Mucosa of stomach (tissue), 1 donor: ENCODE measurements around the gene ADARB2.

Source experiments
- H3K27me3 ChIP-seq: one replicate; pipeline ENCODE4 v1.7.0; 2013; ENCODE audit warnings: mild to moderate bottlenecking, low read length; ENCODE audit not compliant: control insufficient read depth, insufficient read depth
- H3K36me3 ChIP-seq: one replicate; pipeline ENCODE4 v1.7.0; 2013; ENCODE audit warnings: low read length; ENCODE audit not compliant: control insufficient read depth, insufficient read depth
- H3K4me1 ChIP-seq: one replicate; pipeline ENCODE4 v1.7.0; 2013; ENCODE audit warnings: mild to moderate bottlenecking, low read length; ENCODE audit not compliant: control insufficient read depth, insufficient read depth
- H3K4me3 ChIP-seq: one replicate; pipeline ENCODE4 v1.7.0; 2013; ENCODE audit warnings: low read length
- H3K9ac ChIP-seq: one replicate; pipeline ENCODE4 v1.7.0; 2013; ENCODE audit warnings: mild to moderate bottlenecking, low read length, moderate library complexity
- H3K9me3 ChIP-seq: one replicate; pipeline ENCODE4 v1.7.0; 2013; ENCODE audit warnings: mild to moderate bottlenecking, low read length, moderate library complexity; ENCODE audit not compliant: control insufficient read depth
- donor health status: Pancreatic carcinoma.

The ADARB2 gene

DNA sequence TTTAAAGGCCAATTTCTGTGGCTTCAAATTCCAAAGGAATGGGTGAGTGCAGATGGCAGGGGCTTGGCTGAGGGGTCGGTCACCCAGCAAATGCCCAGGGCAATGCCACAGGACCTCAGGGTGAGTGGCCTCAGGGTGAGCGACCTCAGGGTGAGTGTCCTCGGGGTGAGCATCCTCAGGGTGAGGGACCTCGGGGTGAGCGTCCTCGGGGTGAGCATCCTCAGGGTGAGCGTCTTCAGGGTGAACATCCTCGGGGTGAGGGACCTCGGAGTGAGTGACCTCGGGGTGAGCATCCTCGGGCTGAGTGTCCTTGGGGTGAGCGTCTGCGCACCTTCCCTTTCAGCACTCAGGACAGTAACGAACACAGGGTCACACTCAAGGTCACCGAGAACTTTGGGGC is 59.2 kb downstream of the ADARB2 start:
- Histone ChIP-seq H3K27me3 (no peaks in the 10 kb centered on the region), H3K4me3 (no peak overlapping the region), H3K4me1 (no peaks in the 10 kb centered on the region), H3K9ac (no peak overlapping the region), H3K9me3 (no peaks in the 10 kb centered on the region), H3K36me3 (no peaks in the 10 kb centered on the region)

DNA sequence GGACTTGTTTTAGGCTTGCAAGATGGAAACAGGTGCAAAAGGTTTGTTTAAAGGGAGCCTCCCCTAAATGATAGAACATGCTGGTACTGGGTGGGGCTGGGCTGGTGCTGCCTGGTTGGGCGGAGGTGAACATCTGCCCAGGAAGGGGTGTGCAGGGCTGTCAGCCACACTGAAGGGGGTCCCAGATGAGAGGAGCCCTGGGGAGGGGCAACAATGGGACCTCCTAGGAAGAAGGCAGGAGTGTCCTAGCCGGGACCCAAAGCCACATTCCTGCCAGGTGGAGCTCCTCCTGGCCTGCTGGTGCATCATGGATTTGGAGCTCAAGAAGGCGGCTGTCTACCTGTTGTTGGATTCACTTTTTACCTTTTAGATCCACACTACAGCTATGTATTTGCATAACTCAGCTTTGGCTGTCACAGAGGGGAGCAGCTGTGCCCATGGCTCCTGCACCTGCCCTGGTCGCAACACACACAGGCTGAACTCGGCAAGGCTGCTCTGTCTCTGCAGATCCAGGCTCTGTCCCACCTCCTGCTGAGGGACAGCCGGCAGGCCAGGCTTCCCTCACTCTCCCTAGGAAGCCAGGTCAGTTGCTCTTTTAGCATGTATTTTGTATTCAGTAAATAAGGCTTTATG is 59.9 kb downstream of the ADARB2 start:
- H3K4me3 ChIP-seq = no peak overlapping the region
- no peaks in the 10 kb centered on the region for H3K9me3 ChIP-seq
- no peak overlapping the region for H3K9ac ChIP-seq
- H3K36me3 ChIP-seq = no peaks in the 10 kb centered on the region
- no peaks in the 10 kb centered on the region for H3K4me1 ChIP-seq
- H3K27me3 ChIP-seq = no peaks in the 10 kb centered on the region

DNA sequence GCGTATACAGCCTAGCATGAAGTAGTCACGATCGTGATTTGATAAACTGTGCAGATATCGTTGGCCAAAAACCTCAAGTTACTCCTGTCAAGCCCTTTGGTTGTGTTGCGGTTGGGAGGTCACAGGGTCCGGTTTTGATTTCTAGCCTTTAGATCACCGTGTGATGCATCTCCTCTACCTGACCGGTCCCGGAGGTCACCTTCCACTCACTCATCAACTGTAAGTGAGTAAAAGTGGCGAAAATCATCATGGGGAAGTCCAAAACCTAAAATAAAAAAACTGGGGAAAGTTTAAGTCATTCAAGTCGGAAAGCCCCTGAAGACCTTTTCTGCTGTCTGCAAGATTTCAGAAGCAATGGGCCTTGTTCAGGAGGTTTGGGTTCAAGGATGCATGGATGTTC is 62.8 kb downstream of the ADARB2 start:
- no peaks in the 10 kb centered on the region for H3K27me3 ChIP-seq
- H3K9me3 ChIP-seq = no peaks in the 10 kb centered on the region

DNA sequence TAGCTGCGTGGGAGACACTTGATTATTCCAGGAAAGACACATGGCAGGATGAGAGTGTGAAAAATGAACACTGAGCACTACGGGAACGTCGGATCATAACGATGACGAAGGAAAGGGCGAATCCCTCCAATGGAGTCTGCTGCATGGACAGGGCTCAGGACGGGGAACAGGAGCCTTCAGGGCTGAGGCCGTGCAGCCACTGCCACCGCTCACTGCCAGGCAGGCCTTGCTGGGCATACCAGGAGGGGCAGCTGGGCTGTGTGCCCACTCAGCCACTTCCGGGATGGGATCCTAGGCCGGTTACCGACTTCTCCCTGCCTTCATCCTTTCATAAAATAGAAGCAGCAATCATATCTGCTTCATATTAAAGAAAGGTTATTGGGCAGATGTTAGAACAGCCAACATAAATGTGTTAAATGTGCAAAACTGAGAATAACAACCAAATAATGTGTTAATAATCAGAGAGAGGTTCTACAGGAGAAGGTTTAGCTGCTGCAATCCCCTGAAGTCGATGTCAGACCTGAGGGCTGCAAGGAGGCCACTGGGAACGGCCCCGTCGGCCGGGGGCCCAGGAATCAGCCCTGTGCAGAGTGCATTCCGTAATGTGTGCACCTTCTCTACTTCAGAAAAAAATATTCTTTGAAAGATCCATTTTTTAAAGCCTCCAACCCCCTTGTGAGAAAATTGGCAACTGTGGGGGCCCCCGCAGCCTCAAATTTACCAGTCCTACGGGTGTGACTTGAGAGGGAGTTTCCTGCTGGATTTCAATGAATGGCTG is 63.6 kb downstream of the ADARB2 start:
- Histone ChIP-seq H3K36me3 (no peaks in the 10 kb centered on the region), H3K9ac (no peak overlapping the region), H3K9me3 (no peaks in the 10 kb centered on the region), H3K27me3 (no peaks in the 10 kb centered on the region), H3K4me3 (no peak overlapping the region), H3K4me1 (no peaks in the 10 kb centered on the region)

More for the DNA sequence above, 62.8 kb downstream of the ADARB2 start:
- H3K36me3 ChIP-seq = no peaks in the 10 kb centered on the region
- no peaks in the 10 kb centered on the region for H3K4me1 ChIP-seq
- H3K4me3 ChIP-seq = no peak overlapping the region
- no peak overlapping the region for H3K9ac ChIP-seq

DNA sequence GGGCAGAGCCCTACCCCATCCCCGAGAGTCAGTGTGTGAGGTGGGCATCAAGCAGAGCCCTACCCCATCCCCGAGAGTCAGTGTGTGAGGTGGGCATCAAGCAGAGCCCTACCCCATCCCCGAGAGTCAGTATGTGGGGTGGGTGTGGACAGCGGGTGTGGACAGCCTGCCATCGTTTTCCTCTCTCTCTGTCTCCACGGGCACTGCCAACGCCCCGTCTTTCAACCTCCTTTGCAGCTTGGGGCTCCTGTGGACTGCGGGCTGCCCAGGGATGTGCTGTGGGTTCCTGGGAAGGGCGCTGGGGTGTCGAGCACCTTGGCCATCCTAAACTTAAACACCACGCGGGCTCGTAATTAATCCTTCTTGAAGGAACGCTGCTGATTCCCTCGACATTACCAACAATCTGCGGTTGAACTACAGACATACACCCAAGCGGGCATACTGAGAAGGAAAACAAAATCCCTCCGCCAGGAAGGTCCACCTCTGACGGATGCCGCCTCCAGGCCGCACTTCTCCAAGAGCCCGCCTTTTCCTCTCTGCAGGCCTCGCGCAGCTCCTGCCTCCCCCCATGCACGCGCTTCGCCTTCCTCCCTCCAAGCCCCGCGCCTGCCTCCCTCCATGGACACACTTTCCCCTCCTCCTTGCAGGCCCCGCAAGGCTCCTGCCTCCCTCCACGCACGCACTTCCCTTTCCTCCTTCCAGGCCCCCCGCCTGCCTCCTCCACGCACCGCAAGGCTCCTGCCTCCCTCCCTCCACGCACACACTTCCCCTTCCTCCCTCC is 65.1 kb downstream of the ADARB2 start:
- no peaks in the 10 kb centered on the region for H3K27me3 ChIP-seq
- H3K9me3 ChIP-seq = no peaks in the 10 kb centered on the region
- H3K4me3 ChIP-seq = no peak overlapping the region
- no peak overlapping the region for H3K9ac ChIP-seq
- no peaks in the 10 kb centered on the region for H3K36me3 ChIP-seq
- H3K4me1 ChIP-seq = no peaks in the 10 kb centered on the region

DNA sequence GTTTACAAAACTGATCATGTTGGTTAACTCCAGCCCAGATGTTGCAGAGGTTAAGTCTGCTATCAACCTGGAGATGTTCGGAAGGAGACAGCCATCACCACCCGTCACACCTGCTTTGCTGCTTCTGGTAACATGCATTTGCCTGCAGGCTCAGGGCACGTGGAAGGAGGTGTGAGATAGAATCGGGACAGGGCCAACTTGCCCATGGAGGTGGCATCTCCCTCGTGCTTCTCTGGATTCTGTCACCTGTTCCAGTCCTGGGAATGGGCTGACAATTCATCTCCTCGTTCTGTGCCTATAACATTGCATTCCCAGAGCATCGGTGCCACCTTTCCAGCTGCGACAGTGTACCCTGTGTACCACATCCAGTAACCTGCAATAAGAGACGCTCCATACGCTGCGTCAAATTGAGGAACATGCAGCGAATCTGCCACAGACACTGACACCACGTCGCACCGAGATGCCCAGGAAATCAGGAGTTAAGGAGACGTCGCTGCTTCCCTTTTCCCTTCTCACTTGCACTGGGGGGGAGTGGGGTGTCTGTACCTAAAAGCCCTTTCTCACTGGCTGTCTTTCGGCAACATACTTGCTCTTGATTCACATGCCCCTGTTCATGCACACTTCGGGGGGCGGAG is 65.8 kb downstream of the ADARB2 start:
- H3K4me3 ChIP-seq = no peak overlapping the region
- no peaks in the 10 kb centered on the region for H3K36me3 ChIP-seq
- H3K9ac ChIP-seq = no peak overlapping the region
- H3K27me3 ChIP-seq = no peaks in the 10 kb centered on the region
- H3K4me1 ChIP-seq = no peaks in the 10 kb centered on the region
- H3K9me3 ChIP-seq = no peaks in the 10 kb centered on the region

DNA sequence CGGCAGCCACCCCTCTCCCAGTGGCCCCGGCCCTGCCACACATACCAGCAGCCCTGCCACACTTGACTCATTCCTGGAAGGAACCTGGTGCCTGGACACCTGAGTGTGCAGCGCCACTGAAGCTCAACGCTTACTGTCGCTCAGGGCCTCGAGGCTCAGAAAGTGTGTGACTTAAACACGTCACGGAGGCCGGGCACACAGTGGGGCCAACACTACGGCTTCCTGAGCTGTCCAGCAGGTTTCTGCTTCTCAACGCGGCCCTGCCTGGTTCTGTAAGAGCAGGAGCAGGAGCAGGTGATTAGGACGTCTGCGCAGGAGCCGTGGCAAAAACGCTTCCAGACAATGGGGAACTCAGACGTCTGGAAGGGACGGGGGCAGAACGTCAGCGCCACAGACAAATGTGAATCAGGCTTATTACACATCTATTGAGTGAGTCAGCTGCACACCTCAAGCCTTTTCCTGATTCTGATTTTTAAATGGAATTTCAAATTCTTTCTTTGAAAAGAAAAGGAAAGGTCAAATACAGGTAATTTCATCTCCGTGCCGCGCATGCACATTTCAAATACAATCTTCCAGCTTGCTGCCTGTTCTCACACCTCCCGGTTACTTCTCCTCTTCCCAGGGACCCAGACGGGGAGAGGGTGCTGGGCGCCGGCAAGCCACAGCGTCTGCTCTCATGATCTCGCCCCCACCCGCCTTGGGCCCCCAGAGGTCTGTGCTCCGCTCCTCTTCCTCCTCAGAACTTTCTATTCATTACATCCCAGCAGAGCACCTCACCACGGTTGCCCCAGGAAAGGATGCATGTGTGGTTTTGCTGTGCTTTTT is 66.6 kb downstream of the ADARB2 start:
- Histone ChIP-seq H3K4me1 (no peaks in the 10 kb centered on the region), H3K9ac (no peak overlapping the region), H3K36me3 (no peaks in the 10 kb centered on the region), H3K27me3 (no peaks in the 10 kb centered on the region), H3K4me3 (no peak overlapping the region), H3K9me3 (no peaks in the 10 kb centered on the region)

DNA sequence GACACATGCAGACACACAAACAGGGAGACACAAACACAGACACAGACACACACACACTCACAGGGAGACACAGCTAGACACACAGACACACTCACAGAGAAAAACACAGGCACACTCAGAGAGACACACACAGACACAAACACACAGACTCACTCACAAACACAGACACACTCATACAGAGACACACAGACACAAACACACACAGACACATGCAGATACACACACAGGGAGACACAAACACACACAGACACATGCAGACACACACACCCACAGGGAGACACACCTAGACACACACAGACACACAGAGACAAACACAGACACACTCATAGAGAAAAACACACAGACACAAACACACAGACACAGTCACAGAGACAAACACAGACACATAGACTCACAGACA is 67.9 kb downstream of the ADARB2 start:
- H3K36me3 ChIP-seq = no peaks in the 10 kb centered on the region
- no peaks in the 10 kb centered on the region for H3K4me1 ChIP-seq
- H3K9me3 ChIP-seq = no peaks in the 10 kb centered on the region
- no peak overlapping the region for H3K4me3 ChIP-seq
- no peak overlapping the region for H3K9ac ChIP-seq
- no peaks in the 10 kb centered on the region for H3K27me3 ChIP-seq

DNA sequence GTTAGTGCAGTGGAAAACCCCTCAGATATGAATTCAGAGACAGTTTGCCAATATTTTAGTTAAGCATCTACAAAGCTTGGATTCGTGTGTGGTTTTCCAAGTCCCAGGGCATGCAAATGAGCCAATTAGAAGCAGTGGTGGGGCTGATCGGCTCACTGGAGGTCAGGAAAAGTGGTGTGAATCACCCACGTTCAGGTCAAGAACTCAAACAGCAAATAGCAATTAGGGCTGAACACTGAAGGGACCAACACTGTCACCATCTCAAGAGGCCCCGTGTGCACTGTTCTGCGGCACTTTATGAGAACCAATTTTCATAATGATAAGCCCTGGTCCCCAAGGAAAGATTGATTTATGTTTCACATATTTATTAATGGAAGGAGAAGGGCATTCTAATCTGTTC is 68.9 kb downstream of the ADARB2 start:
- Histone ChIP-seq H3K27me3 (no peaks in the 10 kb centered on the region), H3K9me3 (no peaks in the 10 kb centered on the region), H3K36me3 (no peaks in the 10 kb centered on the region), H3K4me3 (no peak overlapping the region), H3K4me1 (no peaks in the 10 kb centered on the region), H3K9ac (no peak overlapping the region)

DNA sequence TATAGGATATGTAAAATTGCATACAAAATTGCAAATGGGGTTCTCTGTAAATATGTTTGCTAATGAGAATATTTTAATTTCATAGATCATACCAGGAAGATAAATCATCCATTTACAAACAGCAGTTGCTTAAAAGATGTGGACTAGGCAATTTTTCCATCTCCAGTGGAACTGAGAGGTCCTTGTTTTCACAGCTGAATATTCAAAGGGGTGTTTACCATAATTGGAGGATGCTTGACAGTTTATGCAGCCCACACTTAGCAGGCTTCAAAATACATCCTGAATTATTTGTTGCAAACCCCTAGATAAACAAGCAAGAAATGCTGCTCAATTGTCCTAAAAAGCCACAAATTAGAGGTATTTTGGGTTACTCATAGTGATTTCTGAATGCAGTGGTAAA is 69.9 kb downstream of the ADARB2 start:
- no peaks in the 10 kb centered on the region for H3K27me3 ChIP-seq
- no peaks in the 10 kb centered on the region for H3K9me3 ChIP-seq
- H3K9ac ChIP-seq = no peak overlapping the region
- no peaks in the 10 kb centered on the region for H3K36me3 ChIP-seq
- H3K4me3 ChIP-seq = no peak overlapping the region
- no peaks in the 10 kb centered on the region for H3K4me1 ChIP-seq

DNA sequence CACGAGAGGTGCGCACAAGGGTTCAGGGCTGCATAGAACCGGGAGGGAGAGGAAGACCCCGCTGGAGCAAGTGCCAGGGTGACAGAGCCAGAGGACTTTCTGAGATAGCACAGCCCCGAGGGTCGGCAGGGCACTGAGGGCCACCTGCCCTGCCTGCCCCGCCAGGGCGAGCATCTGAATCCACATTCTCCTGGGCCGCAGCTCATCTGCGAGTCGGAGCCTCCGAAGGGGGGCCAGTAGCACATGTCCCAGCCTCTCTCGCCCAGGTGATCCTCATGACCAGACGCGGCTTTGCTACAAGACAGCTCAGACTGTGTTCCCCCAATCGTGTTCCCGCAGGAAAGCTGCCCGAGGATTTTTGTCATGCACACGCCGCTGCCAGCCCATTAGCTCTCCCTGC is 71.2 kb downstream of the ADARB2 start:
- no peaks in the 10 kb centered on the region for H3K36me3 ChIP-seq
- H3K4me3 ChIP-seq = no peak overlapping the region
- H3K27me3 ChIP-seq = peaks cover 4% of the 10 kb centered on the region
- no peaks in the 10 kb centered on the region for H3K9me3 ChIP-seq
- no peaks in the 10 kb centered on the region for H3K4me1 ChIP-seq
- no peak overlapping the region for H3K9ac ChIP-seq
